H1 (cell line): ENCODE data around the gene ANKRD7. TPM values are rescaled to one million over a fixed set of nuclear protein-coding genes. Genes with fewer than 3 reads are reported as not detected.

Source experiments
- CTCF ChIA-PET: fragments of 300-600 bp; sonication (Branson Sonifier 250); formaldehyde crosslinking; loops from one replicate; lab custom pipeline; 2021; ENCODE audit not compliant: partially characterized antibody; lab: Charles Lee
- POLR2A ChIA-PET: fragments of 300-600 bp; sonication (Branson Sonifier 250); formaldehyde crosslinking; loops from one replicate; lab custom pipeline; 2021; ENCODE audit warnings: inconsistent platforms; ENCODE audit not compliant: partially characterized antibody; lab: Charles Lee
- DNase-seq, 2 experiments: peaks; one replicate each; pipeline versions ENCODE4 v3.0.0 to v3.0.0-alpha.2; 2010 to 2022; ENCODE audit warnings: low spot score in 2 of 2, low read depth in 1 of 2, mixed read lengths in 1 of 2
- FAIRE-seq: peaks from 2 replicates; lab custom pipeline; 2011; peaks lifted over from hg19 to GRCh38; lab: Jason Lieb, UNC
- H2AFZ ChIP-seq: 2 replicates; pipeline ENCODE4 v1.8.1; 2012; ENCODE audit warnings: low read length, inconsistent platforms
- H2AK5ac ChIP-seq: 2 replicates; pipeline ENCODE4 v1.6.1; 2013; ENCODE audit warnings: low read depth, low read length
- H2BK120ac ChIP-seq: replicated peaks from 2 replicates; pipeline ENCODE3; 2013; ENCODE audit warnings: low read depth, low read length, inconsistent platforms
- H2BK12ac ChIP-seq: 2 replicates; pipeline ENCODE4 v1.6.1; 2013; ENCODE audit warnings: low read depth, low read length
- H2BK15ac ChIP-seq: 2 replicates; pipeline ENCODE4 v1.6.1; 2013; ENCODE audit warnings: low read length
- H2BK20ac ChIP-seq: 2 replicates; pipeline ENCODE4 v1.6.1; 2013; ENCODE audit warnings: low read length
- H2BK5ac ChIP-seq: 2 replicates; pipeline ENCODE4 v1.6.1; 2013; ENCODE audit warnings: low read depth, low read length
- H3K14ac ChIP-seq: 2 replicates; pipeline ENCODE4 v1.6.1; 2013; ENCODE audit warnings: inconsistent platforms; ENCODE audit not compliant: insufficient read length
- H3K18ac ChIP-seq: 2 replicates; pipeline ENCODE4 v1.6.1; 2013; ENCODE audit warnings: low read length; ENCODE audit errors: extremely low read depth
- H3K23ac ChIP-seq: 2 replicates; pipeline ENCODE4 v1.6.1; 2013; ENCODE audit warnings: inconsistent platforms; ENCODE audit not compliant: insufficient read length
- H3K23me2 ChIP-seq: 2 replicates; pipeline ENCODE4 v1.6.1; 2013; ENCODE audit warnings: low read depth, low read length
- H3K27ac ChIP-seq: 2 replicates; pipeline ENCODE4 v1.6.1; 2011; ENCODE audit warnings: low read depth, low read length, inconsistent platforms
- H3K27me3 ChIP-seq, 4 experiments: replicated peaks in 1 of 4; 1 replicate in 1 of 4; 2 replicates in 3 of 4; pipeline versions ENCODE4 v1.6.1 to v1.8.1; 2011 to 2013; ENCODE audit warnings: low read length in 3 of 4, mild to moderate bottlenecking in 3 of 4, inconsistent platforms in 2 of 4, mixed read lengths in 2 of 4, moderate library complexity in 1 of 4; ENCODE audit not compliant: control insufficient read depth in 3 of 4, insufficient read depth in 3 of 4; ENCODE audit errors: extremely low read depth in 1 of 4
- H3K36me3 ChIP-seq, 4 experiments: 2 replicates each; pipeline versions ENCODE4 v1.6.1 to v1.8.1; 2011 to 2013; ENCODE audit warnings: mild to moderate bottlenecking in 4 of 4, low read length in 3 of 4, moderate library complexity in 2 of 4, control low read depth in 1 of 4, inconsistent platforms in 1 of 4; ENCODE audit not compliant: insufficient read depth in 4 of 4, control insufficient read depth in 2 of 4
- H3K4ac ChIP-seq: replicated peaks from 2 replicates; pipeline ENCODE3; 2013; ENCODE audit warnings: low read length, low read depth, mixed read lengths, inconsistent platforms; ENCODE audit not compliant: insufficient read length
- H3K4me1 ChIP-seq, 4 experiments: replicated peaks in 1 of 4; 1 replicate in 1 of 4; 2 replicates in 3 of 4; pipeline versions ENCODE4 v1.6.1 to v1.8.1; 2011 to 2013; ENCODE audit warnings: low read length in 3 of 4, inconsistent platforms in 2 of 4, mixed read lengths in 1 of 4; ENCODE audit not compliant: insufficient read depth in 4 of 4, control insufficient read depth in 3 of 4
- H3K4me2 ChIP-seq, 2 experiments: 2 replicates each; pipeline versions ENCODE4 v1.6.1 to v1.8.1; 2011 to 2013; ENCODE audit warnings: low read depth in 2 of 2, low read length in 2 of 2, control low read depth in 1 of 2, inconsistent platforms in 1 of 2, mild to moderate bottlenecking in 1 of 2; ENCODE audit not compliant: insufficient read depth in 1 of 2
- H3K4me3 ChIP-seq, 4 experiments: fragments of 200-600, 300-600 bp in 1 of 4; sonication (generic), shearing (Covaris generic), sonication (Bioruptor Twin) in 1 of 4; 2 replicates each; pipeline versions ENCODE4 v1.5.1 to v1.8.1; 2011 to 2016; ENCODE audit warnings: low read length in 4 of 4, low read depth in 3 of 4, control low read depth in 2 of 4, inconsistent platforms in 2 of 4, mild to moderate bottlenecking in 2 of 4, mixed read lengths in 1 of 4, moderate library complexity in 1 of 4; ENCODE audit not compliant: insufficient read depth in 2 of 4; ENCODE audit errors: extremely low read depth in 1 of 4
- H3K56ac ChIP-seq: replicated peaks from 2 replicates; pipeline ENCODE3; 2013; ENCODE audit warnings: low read depth, mild to moderate bottlenecking, mixed read lengths, low read length, inconsistent platforms; ENCODE audit not compliant: insufficient read length
- H3K79me1 ChIP-seq: 2 replicates; pipeline ENCODE4 v1.6.1; 2013; ENCODE audit warnings: low read depth, low read length, control low read depth
- H3K79me2 ChIP-seq, 2 experiments: 2 replicates each; pipeline versions ENCODE4 v1.6.1 to v1.8.1; 2012 to 2013; ENCODE audit warnings: low read length in 2 of 2, mild to moderate bottlenecking in 2 of 2, inconsistent platforms in 1 of 2; ENCODE audit not compliant: insufficient read depth in 2 of 2, control insufficient read depth in 1 of 2
- H3K9ac ChIP-seq, 4 experiments: replicated peaks in 1 of 4; 1 replicate in 1 of 4; 2 replicates in 3 of 4; pipeline versions ENCODE4 v1.6.1 to v1.8.1; 2011 to 2013; ENCODE audit warnings: low read depth in 3 of 4, low read length in 3 of 4, control low read depth in 2 of 4, mild to moderate bottlenecking in 2 of 4, moderate library complexity in 2 of 4, inconsistent platforms in 1 of 4; ENCODE audit errors: extremely low read depth in 1 of 4
- H3K9me3 ChIP-seq, 2 experiments: 2 replicates each; pipeline versions ENCODE4 v1.6.1 to v1.8.1; 2012 to 2013; ENCODE audit warnings: mild to moderate bottlenecking in 2 of 2, moderate library complexity in 2 of 2, control low read depth in 1 of 2, inconsistent platforms in 1 of 2, low read depth in 1 of 2, low read length in 1 of 2, mixed read lengths in 1 of 2; ENCODE audit not compliant: insufficient read depth in 2 of 2
- H4K20me1 ChIP-seq, 2 experiments: replicated peaks in 1 of 2; 2 replicates each; pipeline versions ENCODE3 to v1.8.1; 2011 to 2013; ENCODE audit warnings: inconsistent platforms in 2 of 2, low read length in 2 of 2, mild to moderate bottlenecking in 1 of 2; ENCODE audit not compliant: insufficient read depth in 2 of 2, control insufficient read depth in 1 of 2
- H4K5ac ChIP-seq: 2 replicates; pipeline ENCODE4 v1.6.1; 2013; ENCODE audit warnings: low read length, low read depth, mixed read lengths, inconsistent platforms; ENCODE audit not compliant: insufficient read length
- H4K8ac ChIP-seq: 2 replicates; pipeline ENCODE4 v1.8.0; 2013; ENCODE audit warnings: mild to moderate bottlenecking, moderate library complexity, low read length, inconsistent platforms; ENCODE audit not compliant: insufficient read depth; ENCODE audit errors: extremely low read depth
- H4K91ac ChIP-seq: replicated peaks from 2 replicates; pipeline ENCODE3; 2013; ENCODE audit warnings: low read length, mixed read lengths, inconsistent platforms; ENCODE audit not compliant: insufficient read length
- CEBPB ChIP-seq: IDR thresholded peaks from 2 replicates; pipeline ENCODE4 v1.6.1; 2012; ENCODE audit warnings: low read depth, low read length
- JUN ChIP-seq: IDR thresholded peaks from 2 replicates; pipeline ENCODE4 v1.6.1; 2011; ENCODE audit warnings: low read depth, mild to moderate bottlenecking, improper control_type of control experiment, low read length
- KDM5A ChIP-seq: fragments of 200-600 bp; IDR thresholded peaks from 2 replicates; pipeline ENCODE4 v1.7.1; 2012; ENCODE audit warnings: mild to moderate bottlenecking, low read length, inconsistent platforms, mixed read lengths
- NRF1 ChIP-seq: IDR thresholded peaks from 2 replicates; pipeline ENCODE4 v1.6.1; 2011; ENCODE audit warnings: mild to moderate bottlenecking, low read depth, low read length, improper control_type of control experiment
- RFX5 ChIP-seq: IDR thresholded peaks from 2 replicates; pipeline ENCODE4 v1.6.1; 2011; ENCODE audit warnings: low read depth, low read length, improper control_type of control experiment, borderline replicate concordance
- SP4 ChIP-seq: IDR thresholded peaks from 2 replicates; pipeline ENCODE4 v1.6.1; 2012; ENCODE audit warnings: low read length, inconsistent platforms
- SUZ12 ChIP-seq: fragments of 200-600 bp; sonication (generic); IDR thresholded peaks from 2 replicates; pipeline ENCODE4 v1.6.1; 2012; ENCODE audit warnings: mild to moderate bottlenecking, inconsistent platforms, low read length, moderate library complexity, mixed read lengths
- ZNF274 ChIP-seq: IDR thresholded peaks from 2 replicates; pipeline ENCODE4 v1.7.0; 2012; ENCODE audit warnings: low read length, borderline replicate concordance; ENCODE audit errors: extremely low read depth
- polyA plus RNA-seq, 7 experiments: library from polyadenylated mRNA; depleted of rRNA in 3 of 7; stranded (reverse) in 5 of 7; unstranded in 2 of 7; fragments of >200 nt in 5 of 7; fragments of 200-250 nt in 2 of 7; gene quantifications; 1 replicate in 5 of 7; 2 replicates in 1 of 7; 4 replicates in 1 of 7; pipeline versions ENCODE4 v1.2.1 to v1.2.3, GENCODE V29; 2011 to 2013; ENCODE audit warnings: missing spikeins in 2 of 7, mixed read lengths in 2 of 7
- total RNA-seq: library from RNA; stranded (reverse); fragmentation: NEBNext Ultra II Directional; extraction: Animal tissue kit (Norgen Biotek cat#: 25700); gene quantifications from 2 replicates; pipeline ENCODE4 v1.2.1, GENCODE V29; 2021

Gene ANKRD7
- total and polyA plus RNA-seq, 2 of the 8 experiments (the other 6 are each of a cell fraction or from before 2014, with no cell fraction given), result not detected

GRCh38 chr7:118264836-118265235, 40.3 kb downstream of the ANKRD7 start:
- no peaks in the 10 kb centered on the region for H3K79me1 ChIP-seq
- H2BK15ac ChIP-seq, result no peak overlapping the region
- no peak overlapping the region for H4K5ac ChIP-seq
- H3K4me3 ChIP-seq, result no peak overlapping the region
- H2AFZ ChIP-seq, result no peak overlapping the region
- no peaks in the 10 kb centered on the region for H3K36me3 ChIP-seq
- H2AK5ac ChIP-seq, result no peak overlapping the region
- H4K20me1 ChIP-seq, result no peaks in the 10 kb centered on the region
- H2BK5ac ChIP-seq, result no peak overlapping the region
- no peaks in the 10 kb centered on the region for H3K23me2 ChIP-seq
- DNase-seq (no peak), FAIRE-seq (no peak)
- peaks cover 0 to 1% (median 0%) of the 10 kb centered on the region in 4 experiments; a peak in 1 of 7 replicates for H3K27me3 ChIP-seq
- no peaks in the 10 kb centered on the region for H3K4me1 ChIP-seq
- H3K9ac ChIP-seq, result no peak overlapping the region
- CTCF ChIA-PET, result interaction anchor here (1.1 kb wide), 1 partner anchor 12 kb away, joined by 3 read pairs; no protein-coding TSS in a partner anchor
- H4K91ac ChIP-seq, result no peak overlapping the region
- no peak overlapping the region for H3K14ac ChIP-seq
- H3K4ac ChIP-seq, result no peak overlapping the region
- no peak overlapping the region for H3K56ac ChIP-seq
- H4K8ac ChIP-seq, result no peak overlapping the region
- no peak overlapping the region for H3K4me2 ChIP-seq
- no peak overlapping the region for H3K23ac ChIP-seq
- no peak overlapping the region for H2BK20ac ChIP-seq
- H2BK12ac ChIP-seq, result no peak overlapping the region
- no peak overlapping the region for H3K18ac ChIP-seq
- H3K9me3 ChIP-seq, result no peaks in the 10 kb centered on the region
- POLR2A ChIA-PET, result no interaction called here
- H2BK120ac ChIP-seq, result no peak overlapping the region
- no peaks in the 10 kb centered on the region for H3K79me2 ChIP-seq
- H3K27ac ChIP-seq, result no peak overlapping the region
- no peak for TF ChIP-seq RFX5
- TF ChIP-seq ZNF274, result no peak
- no peak for TF ChIP-seq KDM5A
- no peak for TF ChIP-seq SP4
- TF ChIP-seq SUZ12, result no peak
- no peak for TF ChIP-seq NRF1
- TF ChIP-seq JUN, result no peak
- TF ChIP-seq CEBPB, result no peak
